Kidney epithelial cell (primary cell): ENCODE results near the gene LZTS2. TPM values are rescaled to one million over a fixed set of nuclear protein-coding genes. Genes with fewer than 3 reads are reported as not detected.

Source experiments
- DNase-seq: peaks from one replicate; pipeline ENCODE4 v3.0.0-alpha.2; 2010; ENCODE audit warnings: low read depth
- H3K27me3 ChIP-seq: 2 replicates; pipeline ENCODE4 v1.6.0; 2011; ENCODE audit warnings: low read length; ENCODE audit not compliant: control insufficient read depth, insufficient read depth
- H3K36me3 ChIP-seq: 2 replicates; pipeline ENCODE4 v1.5.1; 2011; ENCODE audit warnings: low read length; ENCODE audit not compliant: control insufficient read depth, insufficient read depth
- H3K4me3 ChIP-seq: 2 replicates; pipeline ENCODE4 v1.5.1; 2011; ENCODE audit warnings: low read depth, mild to moderate bottlenecking, control low read depth, low read length
- CTCF ChIP-seq: IDR thresholded peaks from 2 replicates; pipeline ENCODE4 v1.5.1; 2011; ENCODE audit warnings: mild to moderate bottlenecking, moderate library complexity, low read length, control low read depth, inconsistent platforms; ENCODE audit not compliant: insufficient read depth, poor library complexity, severe bottlenecking
- total RNA-seq: library from RNA; depleted of rRNA; stranded (reverse); fragments of >200 nt; gene quantifications from 2 replicates; pipeline ENCODE4 v1.2.3, GENCODE V29; 2015

LZTS2 gene
- total RNA-seq, 1 donor from 2014 or later = 125 TPM

DNA sequence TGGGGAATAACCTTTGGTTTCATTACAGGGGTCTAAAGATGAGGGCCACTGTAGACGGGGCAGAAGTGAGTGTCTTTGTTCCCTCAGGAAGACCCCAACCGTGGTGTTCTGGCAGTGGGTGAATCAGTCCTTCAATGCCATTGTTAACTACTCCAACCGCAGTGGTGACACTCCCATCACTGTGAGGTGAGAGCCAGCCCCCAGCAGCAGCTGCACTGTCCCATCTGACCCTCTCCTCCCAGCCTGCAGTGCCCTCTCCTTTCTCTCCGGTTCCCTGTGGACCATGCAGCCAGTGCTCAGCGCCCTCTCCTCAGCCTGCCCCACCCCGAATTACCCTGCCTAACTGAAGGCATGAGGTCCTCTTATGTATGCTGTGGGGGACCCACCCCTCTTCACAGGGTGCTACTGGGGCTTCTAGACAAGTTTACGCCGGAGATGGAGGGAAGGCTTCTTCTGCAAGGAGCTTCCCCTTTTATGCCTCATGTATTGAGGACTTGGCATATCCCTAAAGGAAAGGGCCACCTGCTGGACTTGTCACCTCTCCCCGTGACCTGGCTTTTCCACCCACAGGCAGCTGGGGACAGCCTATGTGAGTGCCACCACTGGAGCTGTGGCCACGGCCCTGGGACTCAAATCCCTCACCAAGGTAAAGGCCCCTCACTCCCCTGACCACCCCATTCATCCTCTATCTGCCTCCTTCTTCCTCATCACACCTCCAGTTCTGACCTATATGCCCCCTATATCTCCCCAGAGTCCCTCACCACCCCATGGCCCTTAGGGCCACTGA is 36.5 kb downstream of the LZTS2 start:
- Histone ChIP-seq H3K27me3 (no peaks in the 10 kb centered on the region), H3K36me3 (peaks cover 1% of the 10 kb centered on the region), H3K4me3 (no peak overlapping the region)
- no peak for TF ChIP-seq CTCF
- no peak for DNase-seq

DNA sequence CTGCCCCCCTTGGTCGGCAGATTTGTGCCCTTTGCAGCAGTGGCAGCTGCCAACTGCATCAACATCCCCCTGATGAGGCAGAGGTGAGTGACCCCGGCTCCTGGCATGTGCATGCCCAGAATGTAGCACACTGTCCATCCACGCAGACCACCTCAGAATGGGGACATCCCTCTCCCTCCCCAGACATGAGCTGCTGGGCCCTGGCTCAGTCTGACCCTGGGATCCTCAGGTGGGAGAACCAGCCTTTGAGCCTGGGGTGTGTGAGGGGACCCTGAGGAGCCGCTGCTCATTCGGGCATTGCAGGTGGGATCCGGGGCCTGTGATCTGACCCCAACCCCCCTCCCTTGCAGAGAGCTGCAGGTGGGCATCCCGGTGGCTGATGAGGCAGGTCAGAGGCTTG is 37.1 kb downstream of the LZTS2 start:
- DNase-seq = no peak
- H3K27me3 ChIP-seq = no peaks in the 10 kb centered on the region
- no peak overlapping the region for H3K4me3 ChIP-seq
- no peak for TF ChIP-seq CTCF
- H3K36me3 ChIP-seq = peaks cover 1% of the 10 kb centered on the region

GRCh38 chr10:101038484-101038883 is 38.9 kb downstream of the LZTS2 start:
- DNase-seq = no peak
- H3K4me3 ChIP-seq = no peak overlapping the region
- no peak for TF ChIP-seq CTCF
- no peaks in the 10 kb centered on the region for H3K27me3 ChIP-seq
- peaks cover 1% of the 10 kb centered on the region for H3K36me3 ChIP-seq

DNA sequence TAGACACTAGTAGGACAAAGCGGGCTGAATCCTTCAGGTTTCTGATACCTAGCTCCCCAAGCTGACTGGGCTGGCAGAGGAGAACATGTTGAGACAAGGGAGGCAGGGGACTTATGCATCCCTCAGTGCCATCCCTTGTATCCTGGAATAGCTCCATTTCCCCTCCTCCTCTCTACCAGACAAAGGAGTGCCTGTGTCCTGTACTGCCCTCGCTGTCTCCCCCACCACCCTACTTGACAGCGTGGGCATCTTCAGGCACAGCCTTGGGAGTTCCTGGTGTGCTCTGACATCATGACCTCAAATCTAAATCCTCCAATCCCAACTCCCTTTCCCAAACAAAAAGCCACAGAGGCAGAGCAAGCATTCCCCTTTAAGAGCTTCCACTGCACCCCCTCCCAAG is 40.5 kb downstream of the LZTS2 start:
- no peak for TF ChIP-seq CTCF
- Histone ChIP-seq H3K4me3 (no peak overlapping the region), H3K36me3 (peaks cover 1% of the 10 kb centered on the region), H3K27me3 (no peaks in the 10 kb centered on the region)
- DNase-seq = no peak

DNA sequence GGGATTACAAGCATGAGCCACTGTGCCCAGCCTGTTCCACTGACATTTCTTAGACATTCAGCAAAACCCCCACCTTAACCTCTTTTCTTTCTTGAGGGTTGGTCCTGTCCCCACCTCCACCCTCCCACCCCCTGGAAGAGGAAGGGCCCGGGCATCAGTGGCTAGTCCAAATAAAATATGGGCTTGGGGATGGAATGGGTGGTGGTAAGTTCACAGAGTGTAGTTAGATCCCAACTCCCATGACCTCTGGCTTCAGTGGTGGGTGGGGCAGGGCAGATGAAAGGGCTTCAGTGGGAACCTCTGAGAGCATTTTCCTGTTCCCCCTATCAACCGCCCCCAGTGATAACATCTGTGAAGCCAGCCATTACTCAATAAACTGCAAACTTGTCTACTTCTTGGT is 41.2 kb downstream of the LZTS2 start:
- Histone ChIP-seq H3K36me3 (peaks cover 1% of the 10 kb centered on the region), H3K27me3 (no peaks in the 10 kb centered on the region), H3K4me3 (no peak overlapping the region)
- TF ChIP-seq CTCF = no peak
- no peak for DNase-seq

DNA sequence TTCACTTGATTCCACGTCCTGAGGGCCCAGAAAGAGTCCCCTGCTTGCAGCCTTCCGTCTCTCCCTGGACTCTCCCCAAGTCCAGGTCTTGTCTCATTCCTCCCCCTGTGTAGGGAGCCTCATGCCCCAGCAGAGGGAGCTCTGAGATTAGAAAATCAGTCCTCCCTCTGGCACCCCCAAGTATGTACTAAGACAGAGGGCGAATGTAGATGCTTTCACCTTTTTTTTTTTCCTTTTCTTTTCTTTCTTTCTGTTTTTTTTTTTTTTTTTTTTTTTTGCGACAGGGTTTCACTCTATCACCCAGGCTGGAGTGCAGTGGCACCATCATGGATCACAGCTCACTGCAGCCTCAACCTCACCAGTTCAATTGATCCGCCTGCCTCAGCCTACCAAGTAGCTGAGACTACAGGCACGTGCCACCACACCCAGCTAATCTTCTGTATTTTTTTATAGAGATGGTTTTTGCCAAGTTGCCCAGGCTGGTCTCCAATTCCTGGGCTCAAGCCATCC is 41.7 kb downstream of the LZTS2 start:
- peaks cover 1% of the 10 kb centered on the region for H3K36me3 ChIP-seq
- peak; percentile 87 for TF ChIP-seq CTCF
- DNase-seq = no peak
- no peaks in the 10 kb centered on the region for H3K27me3 ChIP-seq
- H3K4me3 ChIP-seq = no peak overlapping the region
